NCI-H2081 (cell line): Measurements from ENCODE around the gene GUCY1B1.
"Not testable (repeated sequence)": the region's sequence is repeated elsewhere in the genome, so short reads cannot be mapped to it uniquely, and the experiment has no call there.

ENCODE experiments used
- DNase-seq, 2 experiments: peaks; one replicate each; lab custom pipeline; 2025; lab: John Stamatoyannopoulos, UW

The GUCY1B1 gene

GRCh38 chr4:155761916-155762315, 3.1 kb downstream of the GUCY1B1 start:
- DNase-seq = no peak

GRCh38 chr4:155762334-155762733, 3.5 kb downstream of the GUCY1B1 start:
- DNase-seq = no peak

- no peak for DNase-seq
Observed at GRCh38 chr4:155763551-155763950, 4.7 kb downstream of the GUCY1B1 start.

- no peak for DNase-seq
Observed at GRCh38 chr4:155765149-155765548, 6.3 kb downstream of the GUCY1B1 start.

GRCh38 chr4:155766622-155767021, 7.8 kb downstream of the GUCY1B1 start:
- DNase-seq = no peak

GRCh38 chr4:155768370-155768769, 9.5 kb downstream of the GUCY1B1 start:
- DNase-seq = no peak

GRCh38 chr4:155769090-155769489, 10.3 kb downstream of the GUCY1B1 start:
- DNase-seq = no peak

- DNase-seq = no peak
Observed at GRCh38 chr4:155772459-155773195, 13.8 kb downstream of the GUCY1B1 start.

- DNase-seq = no peak
Observed at GRCh38 chr4:155773196-155773800, 14.5 kb downstream of the GUCY1B1 start.

GRCh38 chr4:155774033-155774432, 15.2 kb downstream of the GUCY1B1 start:
- DNase-seq = no peak

GRCh38 chr4:155777971-155778735, 19.3 kb downstream of the GUCY1B1 start:
- no peak for DNase-seq

- DNase-seq = no peak
Observed at GRCh38 chr4:155780775-155781174, 22.0 kb downstream of the GUCY1B1 start.

GRCh38 chr4:155781249-155781831, 22.5 kb downstream of the GUCY1B1 start:
- no peak for DNase-seq

GRCh38 chr4:155784637-155785036, 25.8 kb downstream of the GUCY1B1 start:
- DNase-seq = no peak

GRCh38 chr4:155785828-155786227, 27.0 kb downstream of the GUCY1B1 start:
- no peak for DNase-seq

GRCh38 chr4:155787113-155787710, 28.4 kb downstream of the GUCY1B1 start:
- DNase-seq = peak; percentile 25 to 70

GRCh38 chr4:155789391-155789790, 30.6 kb downstream of the GUCY1B1 start:
- DNase-seq = no peak

GRCh38 chr4:155789982-155790381, 31.2 kb downstream of the GUCY1B1 start:
- no peak for DNase-seq

- no peak for DNase-seq
Observed at GRCh38 chr4:155794589-155795236, 35.9 kb downstream of the GUCY1B1 start.

GRCh38 chr4:155795991-155796390, 37.2 kb downstream of the GUCY1B1 start:
- DNase-seq = no peak

- not testable (repeated sequence) for DNase-seq
Observed at GRCh38 chr4:155797581-155797980, 38.8 kb downstream of the GUCY1B1 start.
